Activated gamma-delta T cell treated with Interleukin-2 at 50 U/mL for 16 hours (primary cell): ENCODE data around the gene LRRK1.
"Not testable (repeated sequence)": the region's sequence is repeated elsewhere in the genome, so short reads cannot be mapped to it uniquely, and the experiment has no call there.

Experiments
- DNase-seq: peaks from one replicate; pipeline ENCODE4 v3.0.0-alpha.2; 2020

LRRK1 gene

GRCh38 chr15:101078669-101079323 lies 159.6 kb downstream of the LRRK1 start:
- no peak for DNase-seq

GRCh38 chr15:101081900-101082299 lies 162.7 kb downstream of the LRRK1 start:
- DNase-seq: no peak

GRCh38 chr15:101083336-101084045 lies 164.3 kb downstream of the LRRK1 start:
- DNase-seq: no peak

- DNase-seq: no peak
Observed at GRCh38 chr15:101084801-101085200, 165.6 kb downstream of the LRRK1 start.

GRCh38 chr15:101085311-101085700 lies 166.1 kb downstream of the LRRK1 start:
- no peak for DNase-seq

GRCh38 chr15:101086394-101087171 lies 167.4 kb downstream of the LRRK1 start:
- DNase-seq: no peak

GRCh38 chr15:101087172-101087769 lies 168.1 kb downstream of the LRRK1 start:
- DNase-seq: no peak

- DNase-seq: no peak
Observed at GRCh38 chr15:101088271-101088670, 169.1 kb downstream of the LRRK1 start.

- peak; percentile 78 for DNase-seq
Observed at GRCh38 chr15:101088788-101089578, 169.8 kb downstream of the LRRK1 start.

- no peak for DNase-seq
Observed at GRCh38 chr15:101089579-101090427, 170.6 kb downstream of the LRRK1 start.

- no peak for DNase-seq
Observed at GRCh38 chr15:101090428-101090790, 171.3 kb downstream of the LRRK1 start.

GRCh38 chr15:101091080-101092017 lies 172.2 kb downstream of the LRRK1 start:
- DNase-seq: no peak

GRCh38 chr15:101092156-101092866 lies 173.2 kb downstream of the LRRK1 start:
- no peak for DNase-seq

GRCh38 chr15:101092867-101093202 lies 173.7 kb downstream of the LRRK1 start:
- DNase-seq: no peak

GRCh38 chr15:101093958-101094357 lies 174.8 kb downstream of the LRRK1 start:
- peak; percentile 22 for DNase-seq

GRCh38 chr15:101095796-101096406 lies 176.7 kb downstream of the LRRK1 start:
- DNase-seq: not testable (repeated sequence)

GRCh38 chr15:101097111-101097510 lies 178.0 kb downstream of the LRRK1 start:
- DNase-seq: no peak

- DNase-seq: no peak
Observed at GRCh38 chr15:101099183-101099582, 180.0 kb downstream of the LRRK1 start.

GRCh38 chr15:101100118-101100517 lies 181.0 kb downstream of the LRRK1 start:
- DNase-seq: no peak
